NCI-H1436 treated with DMSO at 0.1 percent for 48 hours (cell line): Measurements from ENCODE around the gene HDGFL1.

Source experiments
- DNase-seq: peaks from one replicate; lab custom pipeline; 2025; lab: John Stamatoyannopoulos, UW

HDGFL1 gene

DNA sequence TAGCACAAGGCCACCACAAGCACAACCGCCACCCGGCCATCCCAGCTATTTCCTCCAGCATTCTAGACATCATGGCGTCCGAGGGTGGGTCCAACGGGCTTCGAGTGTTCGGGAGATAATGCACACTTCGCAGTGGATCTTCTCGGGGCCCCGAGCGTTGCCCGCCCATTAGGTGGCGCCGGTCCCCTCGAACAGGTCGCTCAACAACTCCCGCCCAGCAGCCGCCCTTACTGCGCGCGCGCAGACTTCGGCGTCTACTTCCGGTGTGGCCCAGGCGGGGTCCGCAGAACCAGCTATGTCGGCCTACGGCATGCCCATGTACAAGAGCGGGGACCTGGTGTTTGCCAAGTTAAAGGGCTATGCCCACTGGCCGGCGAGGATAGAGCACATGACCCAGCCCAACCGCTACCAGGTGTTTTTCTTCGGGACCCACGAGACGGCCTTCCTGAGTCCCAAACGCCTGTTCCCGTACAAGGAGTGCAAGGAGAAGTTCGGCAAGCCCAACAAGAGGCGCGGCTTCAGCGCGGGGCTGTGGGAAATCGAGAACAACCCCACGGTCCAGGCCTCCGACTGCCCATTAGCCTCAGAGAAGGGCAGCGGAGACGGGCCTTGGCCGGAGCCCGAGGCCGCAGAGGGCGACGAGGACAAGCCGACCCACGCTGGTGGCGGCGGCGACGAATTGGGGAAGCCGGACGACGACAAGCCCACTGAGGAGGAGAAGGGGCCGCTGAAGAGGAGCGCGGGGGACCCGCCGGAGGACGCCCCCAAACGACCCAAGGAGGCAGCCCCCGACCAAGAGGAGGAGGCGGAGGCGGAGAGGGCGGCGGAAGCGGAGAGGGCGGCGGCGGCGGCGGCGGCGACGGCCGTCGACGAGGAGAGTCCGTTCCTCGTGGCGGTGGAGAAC lies at the start of gene HDGFL1:
TSS of gene HDGFL1 (plus strand) at position 286 of the 904 bp plus-strand sequence. CDS start at position 296, 10 bp downstream.
- no peak for DNase-seq

DNA sequence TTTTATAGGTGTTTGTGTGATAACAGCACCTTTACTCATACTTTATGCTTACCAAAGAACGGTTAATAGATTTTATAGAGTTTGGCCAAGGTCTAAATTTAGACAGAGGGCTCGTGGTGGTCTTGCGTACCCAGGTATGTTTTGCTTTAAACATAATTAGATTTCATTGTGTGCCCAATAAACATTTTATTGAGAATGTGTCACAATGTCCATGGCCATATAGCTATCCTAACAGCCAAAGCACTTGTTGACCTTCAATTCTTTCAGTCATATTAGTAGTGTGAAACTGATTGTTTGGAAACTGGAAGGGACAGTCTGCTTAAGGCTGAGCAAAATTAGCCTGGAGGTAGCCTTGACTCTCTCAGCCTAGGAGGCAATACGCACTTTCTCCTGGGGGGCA lies 48.3 kb upstream of the HDGFL1 start:
- no peak for DNase-seq

DNA sequence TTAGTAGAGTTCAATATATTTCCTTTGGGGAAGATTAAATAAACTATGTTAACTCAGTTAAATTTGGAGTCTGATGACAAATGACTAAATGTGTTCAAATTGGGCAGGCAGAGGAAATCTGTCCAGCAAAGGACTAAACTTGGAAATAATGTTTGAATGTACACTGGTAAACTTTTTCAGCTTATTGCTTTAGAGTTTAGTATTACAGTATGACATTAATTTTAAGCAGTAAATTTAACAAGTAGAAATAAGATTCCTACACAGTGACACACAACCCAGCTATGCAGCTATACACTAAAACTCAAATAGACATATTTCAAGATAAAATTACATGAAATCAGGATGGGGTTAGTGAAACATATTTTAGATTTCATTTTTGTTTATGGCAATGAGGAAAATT lies 42.6 kb upstream of the HDGFL1 start:
- DNase-seq, result no peak

DNA sequence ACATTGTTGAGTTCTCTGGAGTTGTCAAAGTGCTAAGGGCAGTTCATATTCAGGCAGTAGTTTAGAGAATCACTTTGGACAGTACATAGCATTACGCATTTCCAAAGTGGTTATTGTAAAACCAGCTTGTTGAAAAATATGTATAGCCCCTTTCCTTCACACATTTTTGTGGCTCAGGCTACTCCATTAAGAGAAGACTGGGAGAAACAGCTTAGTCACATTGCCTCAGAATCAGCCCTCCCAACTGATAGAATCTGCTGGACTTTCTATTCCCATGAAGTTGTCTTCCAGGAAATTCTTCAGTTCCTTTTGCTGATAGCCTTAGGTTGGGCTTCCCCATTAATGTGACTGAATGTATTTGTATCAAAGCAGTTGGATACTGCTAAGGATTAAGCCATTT lies 39.5 kb upstream of the HDGFL1 start:
- no peak for DNase-seq

DNA sequence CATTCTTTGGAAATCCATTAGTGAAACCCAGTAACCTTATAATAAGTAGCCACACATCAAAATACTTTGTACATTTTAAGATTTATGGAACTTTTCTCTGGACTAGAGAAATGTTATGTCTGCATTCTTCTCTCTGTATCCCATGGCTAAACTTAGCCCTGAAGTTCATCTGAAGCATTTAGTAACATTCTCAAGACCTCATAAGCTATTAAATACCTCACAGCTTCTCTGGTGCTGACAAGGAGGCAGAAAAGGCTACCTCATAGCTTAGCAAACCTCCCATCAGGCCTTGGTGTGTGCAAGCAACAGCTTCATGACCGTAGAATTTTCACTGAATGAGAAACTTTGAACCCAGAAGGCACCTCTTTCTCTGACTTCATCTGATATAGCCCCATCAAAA lies 38.9 kb upstream of the HDGFL1 start:
- DNase-seq, result no peak

DNA sequence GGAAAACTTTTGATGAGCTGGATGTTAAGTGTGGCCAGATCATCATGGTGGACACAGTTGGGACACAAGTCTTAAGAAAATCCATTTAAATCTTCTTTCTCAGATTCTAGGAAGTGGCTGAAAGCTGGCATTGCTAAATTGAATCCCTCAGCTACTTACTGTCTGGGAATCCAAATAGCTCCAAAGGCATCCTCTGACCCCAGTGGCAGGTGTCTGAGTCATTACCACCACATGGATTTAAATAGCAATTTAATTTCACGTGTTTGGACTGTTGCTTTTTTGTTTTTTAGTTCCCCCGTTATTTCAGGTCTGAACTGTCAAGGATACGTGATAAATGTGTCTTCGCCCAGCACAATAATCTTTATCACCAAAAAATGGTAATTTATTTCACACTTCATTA lies 33.2 kb upstream of the HDGFL1 start:
- no peak for DNase-seq

DNA sequence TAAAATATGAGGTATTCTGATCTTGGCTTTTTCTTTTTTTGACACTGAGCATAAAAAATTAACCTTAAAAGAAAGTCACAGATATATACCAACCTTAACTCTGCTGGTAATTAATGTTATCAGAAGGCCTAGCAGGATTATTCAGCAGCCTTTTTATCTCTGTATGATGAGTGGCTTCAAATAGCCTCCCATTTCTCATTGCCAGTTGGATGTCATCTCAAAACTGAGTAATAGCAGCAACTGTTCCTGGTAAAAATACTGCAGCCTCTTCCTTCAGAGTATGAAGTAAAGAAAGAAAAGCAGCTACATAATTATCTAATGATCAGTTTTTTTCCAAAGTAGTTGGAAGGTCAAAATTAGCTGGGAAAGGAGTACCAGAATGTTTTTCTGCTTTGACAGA lies 24.9 kb upstream of the HDGFL1 start:
- no peak for DNase-seq

DNA sequence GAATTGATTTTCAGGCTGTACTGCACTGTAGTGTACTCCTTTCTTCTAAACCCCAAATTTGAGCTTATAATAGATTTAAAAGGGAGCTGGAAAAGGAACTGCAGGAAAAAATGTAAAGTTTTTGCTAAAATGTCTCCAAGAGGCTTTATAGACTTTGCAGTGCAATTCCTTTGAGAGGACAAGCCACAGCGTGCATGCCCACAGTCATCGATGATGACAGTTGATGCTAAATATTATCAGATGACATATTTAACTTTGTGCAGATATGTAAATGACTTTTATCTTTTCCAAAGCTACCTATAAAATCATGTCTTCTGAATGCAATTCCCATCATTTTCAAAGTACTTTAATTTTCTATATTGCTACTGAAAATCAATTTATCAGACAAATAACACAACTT lies 24.3 kb upstream of the HDGFL1 start:
- no peak for DNase-seq

DNA sequence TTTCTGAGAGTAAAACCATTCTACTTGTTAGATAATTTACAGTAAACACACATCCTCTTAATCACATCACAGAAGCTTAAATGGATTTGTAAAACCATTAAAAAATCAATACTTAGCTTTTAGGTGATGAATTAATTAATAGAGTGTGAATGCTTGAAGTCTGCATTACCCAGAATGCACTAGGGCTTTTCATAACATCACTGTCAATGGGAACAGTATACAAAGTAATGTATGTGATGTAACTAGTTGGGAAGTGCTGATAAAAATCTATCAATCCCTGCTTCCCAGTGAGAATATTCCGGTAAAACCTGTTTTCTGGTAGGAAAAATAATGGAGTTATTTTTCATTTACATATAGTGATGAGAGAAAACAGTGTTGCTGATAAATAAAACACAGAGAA lies 23.1 kb upstream of the HDGFL1 start:
- no peak for DNase-seq

DNA sequence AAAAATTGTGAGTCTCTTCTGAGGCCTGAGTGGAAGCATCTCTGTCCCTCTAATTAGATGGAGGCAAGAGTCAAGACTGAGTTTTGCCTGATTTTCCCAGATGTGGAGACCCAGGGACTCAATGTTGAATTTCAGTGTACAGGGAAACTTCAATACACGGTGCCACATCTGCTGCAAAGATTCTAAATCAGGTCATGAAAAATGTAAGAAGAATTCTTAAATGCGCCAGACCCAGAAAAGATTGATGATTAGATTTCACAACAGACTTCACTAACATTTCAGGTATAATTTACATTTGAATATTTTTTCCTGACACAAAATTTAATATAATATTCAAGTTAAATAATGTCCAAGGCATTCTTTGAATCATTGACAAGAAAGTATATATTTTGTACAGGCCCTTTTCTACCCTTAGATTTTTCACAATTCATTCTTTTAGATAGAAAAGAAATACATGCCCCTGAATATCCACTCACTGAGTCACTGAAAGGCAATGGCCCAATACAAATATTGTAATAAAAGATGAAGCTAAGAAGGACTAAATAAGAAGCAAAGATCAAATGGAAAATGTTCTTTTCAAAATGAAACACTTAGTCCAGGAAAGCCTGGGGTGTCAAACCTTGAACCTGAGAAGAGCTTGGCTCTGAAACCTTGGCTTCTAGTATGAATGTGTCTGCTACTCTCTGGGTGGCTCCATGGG lies 18.2 kb upstream of the HDGFL1 start:
- DNase-seq, result no peak

DNA sequence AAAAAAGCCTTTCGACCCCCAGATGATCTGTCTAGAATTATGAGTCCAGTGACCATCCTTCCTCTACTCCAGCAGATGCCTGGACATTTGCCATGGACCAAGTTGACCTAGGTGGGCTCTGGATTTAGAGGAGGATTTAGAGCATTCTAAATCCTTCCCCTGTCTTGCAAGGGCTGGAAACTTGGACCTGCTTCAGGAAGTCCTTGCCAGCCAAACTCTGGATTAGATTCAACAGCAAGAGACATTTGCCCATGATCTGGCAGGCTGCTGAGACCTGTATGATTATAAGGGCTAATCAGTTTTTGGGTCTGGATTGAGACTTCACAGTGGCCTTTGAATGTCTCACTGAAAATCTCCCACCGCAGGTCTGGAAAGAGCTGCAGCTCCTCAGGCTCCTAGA lies 13.1 kb upstream of the HDGFL1 start:
- DNase-seq, result no peak

DNA sequence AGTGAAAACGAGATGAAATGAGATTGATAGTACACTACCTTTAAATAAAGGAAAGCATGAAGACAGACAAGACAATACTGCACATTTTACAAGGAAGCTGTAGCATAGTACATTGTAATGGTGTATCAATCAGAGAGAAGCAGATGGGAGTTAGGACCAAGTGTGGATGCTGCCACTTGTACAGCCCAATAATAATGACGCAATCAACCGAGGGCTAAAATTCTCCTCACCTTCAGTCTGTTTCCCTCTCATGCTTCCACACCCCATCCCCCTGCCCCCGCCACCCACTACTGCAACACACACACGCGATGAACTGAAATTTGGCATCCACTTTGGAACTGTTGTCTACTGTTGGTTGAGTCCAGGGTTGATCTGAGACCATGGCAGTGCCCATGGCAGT lies 12.4 kb upstream of the HDGFL1 start:
- no peak for DNase-seq

DNA sequence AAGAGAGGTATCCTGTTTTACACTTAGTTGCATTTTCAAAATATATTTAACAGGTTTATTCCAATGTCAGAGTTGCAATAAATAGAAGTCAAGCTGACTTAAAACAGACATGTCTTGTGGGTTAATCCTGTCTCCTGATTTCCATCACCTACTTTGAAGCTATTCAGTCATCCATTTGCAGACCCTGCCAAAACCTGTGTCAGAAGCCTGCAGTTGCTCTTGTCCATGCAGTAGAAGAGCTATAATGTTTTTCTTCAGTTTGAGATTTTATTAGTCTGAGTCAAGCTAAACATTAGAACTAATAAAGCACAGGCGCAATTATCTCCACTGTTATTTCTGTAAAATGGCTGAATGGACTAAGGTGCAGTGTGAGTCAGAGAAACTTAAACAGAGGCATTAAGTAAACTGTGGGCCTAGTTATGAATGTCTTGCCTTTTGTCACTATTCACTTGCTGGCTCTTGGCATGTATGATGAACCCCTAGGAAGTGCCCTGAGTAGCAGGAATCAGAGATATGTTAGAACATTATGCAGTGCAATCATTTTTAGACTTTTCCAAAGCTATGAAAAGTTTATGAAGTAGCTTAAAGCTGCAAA lies 11.0 kb upstream of the HDGFL1 start:
- no peak for DNase-seq

DNA sequence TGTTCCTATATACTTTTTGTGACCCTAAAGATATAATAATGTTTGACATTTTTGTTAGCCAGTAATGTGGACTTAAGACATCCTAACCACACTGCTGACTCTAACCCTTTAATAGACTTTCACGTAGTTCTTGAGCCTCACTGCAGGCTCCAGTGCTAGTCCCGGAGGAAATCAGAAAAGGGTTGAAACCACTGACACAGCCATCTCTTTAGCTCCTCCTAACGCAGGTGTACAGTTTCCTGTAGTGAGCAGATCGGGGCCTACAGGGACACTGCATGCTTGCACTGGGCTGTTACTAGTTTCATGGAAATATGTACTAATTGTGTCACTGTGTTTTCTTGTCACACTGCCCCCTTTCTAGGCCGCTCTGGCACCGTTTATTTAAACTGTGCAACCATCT lies 512 bp upstream of the HDGFL1 start:
- DNase-seq, result no peak

DNA sequence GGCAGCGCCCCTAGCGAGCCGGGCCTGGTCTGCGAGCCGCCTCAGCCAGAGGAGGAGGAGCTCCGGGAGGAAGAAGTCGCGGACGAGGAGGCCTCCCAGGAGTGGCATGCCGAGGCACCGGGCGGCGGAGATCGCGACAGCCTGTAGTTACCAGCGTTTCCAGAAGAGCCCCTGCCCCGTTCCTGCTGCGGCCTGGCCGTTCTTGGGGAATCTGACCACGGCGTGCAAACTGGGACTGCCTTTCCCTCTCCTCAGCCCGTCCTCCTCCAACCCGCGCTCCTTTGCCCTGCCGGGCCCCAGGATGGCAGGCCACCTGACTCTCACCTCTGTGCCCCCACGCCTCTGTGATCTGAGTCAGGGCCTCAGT lies 802 bp downstream of the HDGFL1 start:
- no peak for DNase-seq

DNA sequence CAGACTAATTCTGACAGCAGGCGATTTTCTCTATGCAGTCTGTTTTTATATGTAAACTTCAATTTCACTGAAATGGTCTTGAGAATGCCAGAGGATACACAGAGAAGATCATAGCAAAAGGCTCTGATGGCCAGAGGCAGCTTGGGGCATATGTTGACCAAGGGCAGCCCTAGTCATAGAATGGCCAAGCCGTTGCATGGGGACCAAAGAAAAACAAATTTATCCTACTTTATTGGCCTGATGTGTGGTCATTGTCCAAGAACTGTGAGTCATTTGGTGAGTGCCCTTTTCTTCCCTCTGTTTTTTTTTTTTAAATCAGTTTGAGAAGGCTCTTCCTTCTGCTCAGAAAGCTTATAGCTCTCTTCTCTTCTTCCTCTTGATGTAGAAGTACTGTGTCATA lies 5.8 kb downstream of the HDGFL1 start:
- no peak for DNase-seq

DNA sequence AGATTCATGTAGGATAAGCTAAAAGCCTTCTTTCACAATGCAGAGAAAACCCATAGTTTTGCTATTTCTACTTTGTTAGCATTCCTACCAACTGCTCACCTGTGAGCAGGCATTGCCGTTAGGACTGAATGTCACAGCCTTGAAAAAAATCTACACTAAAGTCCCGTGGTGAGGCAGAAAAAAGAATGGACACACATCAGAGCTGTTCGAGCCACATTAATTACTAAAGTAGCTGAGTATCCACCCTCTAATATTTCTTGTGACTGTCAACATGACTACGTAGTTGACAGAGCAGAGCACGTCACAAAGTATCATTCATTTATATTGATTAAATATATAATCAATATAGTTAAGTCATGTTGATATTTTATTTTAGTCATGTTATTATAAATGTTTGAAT lies 10.1 kb downstream of the HDGFL1 start:
- DNase-seq, result no peak

DNA sequence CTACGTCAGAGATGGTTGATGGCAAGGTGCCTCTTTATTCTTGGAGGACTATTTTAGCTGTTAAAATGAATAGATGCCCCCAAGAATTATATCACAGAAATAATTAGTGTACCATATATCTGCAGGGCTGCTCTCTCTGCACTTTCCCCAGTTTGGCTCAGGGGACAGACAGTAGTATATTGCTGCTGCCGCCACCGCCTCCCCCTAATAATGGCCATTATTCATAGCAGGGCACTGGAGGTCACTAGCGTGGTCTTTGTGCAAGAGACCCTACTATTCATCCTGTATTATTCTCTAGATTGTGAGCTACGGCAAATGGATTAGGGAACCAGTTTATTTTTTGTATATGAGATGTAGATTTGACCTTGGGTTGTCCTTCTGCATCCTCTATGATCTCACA lies 11.0 kb downstream of the HDGFL1 start:
- no peak for DNase-seq

DNA sequence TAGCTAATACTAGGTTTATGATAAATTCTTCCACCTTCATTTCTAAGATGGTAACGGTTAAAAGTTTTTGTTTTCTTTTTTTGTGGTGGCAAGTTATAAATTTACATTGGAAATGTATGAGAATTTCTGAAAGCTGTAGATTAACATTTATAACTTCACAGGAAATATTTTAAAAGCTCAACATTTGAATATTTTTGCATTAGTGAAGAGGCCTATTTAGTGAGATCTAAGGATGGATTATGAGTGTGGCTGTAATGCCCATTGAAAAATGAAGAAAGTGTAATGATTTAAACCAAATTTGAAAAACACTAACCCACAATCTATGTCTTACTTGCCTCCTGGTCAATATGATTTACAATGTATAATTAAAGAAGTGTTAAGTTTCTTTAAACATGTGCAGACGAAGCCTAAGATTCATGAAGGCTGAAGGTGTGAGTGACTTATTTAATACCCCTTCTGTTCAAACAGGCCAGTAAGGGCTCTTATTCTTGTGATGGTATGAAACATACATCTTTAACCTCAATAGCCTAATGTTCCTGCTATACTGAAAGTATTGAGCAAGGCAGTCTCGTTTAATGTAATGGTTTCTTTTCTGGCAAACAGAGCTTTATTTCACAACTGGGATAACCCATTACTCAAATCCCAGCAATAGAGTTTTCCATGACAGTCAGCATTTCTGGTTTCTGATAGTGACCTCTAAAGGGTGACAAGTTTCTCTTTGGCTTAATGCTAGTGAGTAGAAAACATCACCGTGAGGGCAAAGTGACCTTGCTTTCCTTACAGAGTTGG lies 13.2 kb downstream of the HDGFL1 start:
- DNase-seq, result no peak

DNA sequence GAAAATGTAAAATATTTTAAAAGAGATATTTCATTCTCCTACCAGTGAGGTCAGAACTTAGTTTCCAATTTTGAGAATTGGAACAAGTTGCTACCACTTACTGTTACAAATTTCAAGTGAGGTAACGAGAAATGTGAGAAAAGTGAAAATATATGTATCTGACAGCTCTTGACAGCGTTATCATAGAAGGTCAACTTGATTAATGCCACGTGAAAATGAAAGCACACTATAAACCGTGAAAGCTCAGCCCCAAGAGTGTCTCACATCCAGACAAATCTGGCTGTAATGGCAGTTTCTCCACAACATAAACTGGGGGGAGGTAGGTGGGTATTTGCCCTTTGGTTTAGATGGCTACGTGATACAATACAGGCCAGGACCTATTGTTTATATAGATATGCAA lies 13.9 kb downstream of the HDGFL1 start:
- DNase-seq, result no peak

DNA sequence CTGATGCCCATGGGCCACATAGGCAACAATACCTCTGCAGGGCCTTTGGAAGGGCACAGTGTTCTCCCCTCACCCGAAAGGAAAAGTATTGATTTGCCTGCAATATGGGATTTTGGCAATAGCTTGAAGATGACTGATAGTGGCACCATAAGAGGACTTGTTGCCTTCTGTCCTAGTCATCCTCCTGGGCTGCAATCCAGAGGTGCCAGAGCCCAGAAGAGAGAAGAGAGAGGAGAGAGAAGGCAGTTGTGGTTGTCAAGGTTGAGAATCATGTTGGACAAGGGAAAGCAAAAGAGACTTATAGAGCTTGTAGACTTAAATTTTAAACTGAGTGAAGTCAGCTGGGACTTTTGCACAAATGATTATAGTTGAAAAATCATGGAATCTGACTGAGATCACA lies 14.6 kb downstream of the HDGFL1 start:
- DNase-seq, result no peak

DNA sequence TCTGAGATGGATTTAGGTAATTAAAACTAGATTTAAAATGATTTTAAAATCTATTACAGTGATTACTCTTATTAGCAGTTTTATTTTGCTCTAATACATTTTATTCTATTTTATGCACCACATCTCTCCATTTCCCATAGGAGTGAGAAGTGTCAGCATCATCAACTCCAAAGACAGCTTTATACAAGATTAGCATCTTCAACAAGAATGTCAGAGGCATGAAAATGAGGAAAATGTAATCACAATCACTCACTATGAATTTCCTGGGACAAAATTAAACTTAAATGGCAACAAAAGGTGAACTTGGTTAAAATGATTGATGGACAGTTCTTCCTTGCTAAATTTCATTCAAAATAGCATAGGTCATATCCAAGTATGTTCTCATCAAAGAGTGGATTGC lies 19.8 kb downstream of the HDGFL1 start:
- no peak for DNase-seq
